OCI-LY3 (cell line): ENCODE measurements around the gene ROR2.

Experiments
- EZH2phosphoT487 ChIP-seq: fragments of 200-600 bp; shearing (Covaris generic); IDR thresholded peaks from 2 replicates; pipeline ENCODE4 v1.6.1; 2018; ENCODE audit warnings: antibody characterized with exemption, mixed run types, low read depth
- TF ChIP-seq, protein P1 (sequence below): fragments of 200-600, 300-600 bp; sonication (generic); IDR thresholded peaks from 2 replicates; pipeline ENCODE4 v1.5.1; 2014; ENCODE audit warnings: antibody characterized with exemption, low read length, low read depth

- TF ChIP-seq, protein P1, sequence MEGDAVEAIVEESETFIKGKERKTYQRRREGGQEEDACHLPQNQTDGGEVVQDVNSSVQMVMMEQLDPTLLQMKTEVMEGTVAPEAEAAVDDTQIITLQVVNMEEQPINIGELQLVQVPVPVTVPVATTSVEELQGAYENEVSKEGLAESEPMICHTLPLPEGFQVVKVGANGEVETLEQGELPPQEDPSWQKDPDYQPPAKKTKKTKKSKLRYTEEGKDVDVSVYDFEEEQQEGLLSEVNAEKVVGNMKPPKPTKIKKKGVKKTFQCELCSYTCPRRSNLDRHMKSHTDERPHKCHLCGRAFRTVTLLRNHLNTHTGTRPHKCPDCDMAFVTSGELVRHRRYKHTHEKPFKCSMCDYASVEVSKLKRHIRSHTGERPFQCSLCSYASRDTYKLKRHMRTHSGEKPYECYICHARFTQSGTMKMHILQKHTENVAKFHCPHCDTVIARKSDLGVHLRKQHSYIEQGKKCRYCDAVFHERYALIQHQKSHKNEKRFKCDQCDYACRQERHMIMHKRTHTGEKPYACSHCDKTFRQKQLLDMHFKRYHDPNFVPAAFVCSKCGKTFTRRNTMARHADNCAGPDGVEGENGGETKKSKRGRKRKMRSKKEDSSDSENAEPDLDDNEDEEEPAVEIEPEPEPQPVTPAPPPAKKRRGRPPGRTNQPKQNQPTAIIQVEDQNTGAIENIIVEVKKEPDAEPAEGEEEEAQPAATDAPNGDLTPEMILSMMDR: no peak
- no peak for TF ChIP-seq EZH2phosphoT487
Measured at GRCh38 chr9:91847581-91848091, 102.4 kb downstream of the ROR2 start.
